Liver (tissue), 9 donors: ENCODE data around the gene PRKACG. TPM values are rescaled to one million over a fixed set of nuclear protein-coding genes. Genes with fewer than 3 reads are reported as not detected.

ENCODE experiments used
- DNase-seq: peaks from one replicate; pipeline ENCODE4 v3.0.0-alpha.2; 2017; ENCODE audit warnings: low spot score
- H3K27ac ChIP-seq, 2 donors: one replicate each; pipeline ENCODE4 v1.7.0; 2013; ENCODE audit warnings: inconsistent platforms in 2 of 2, low read length in 2 of 2, control low read depth in 1 of 2, low read depth in 1 of 2, mild to moderate bottlenecking in 1 of 2
- H3K27me3 ChIP-seq, 4 donors: one replicate each; pipeline versions ENCODE4 v1.6.1 to v1.7.0; 2013; ENCODE audit warnings: low read length in 3 of 4, inconsistent platforms in 1 of 4, mild to moderate bottlenecking in 1 of 4, moderate library complexity in 1 of 4; ENCODE audit not compliant: control insufficient read depth in 4 of 4, insufficient read depth in 4 of 4
- H3K36me3 ChIP-seq, 4 donors: one replicate each; pipeline versions ENCODE4 v1.6.1 to v1.7.0; 2013; ENCODE audit warnings: low read length in 3 of 4, mild to moderate bottlenecking in 3 of 4, low read depth in 1 of 4, moderate library complexity in 1 of 4; ENCODE audit not compliant: control insufficient read depth in 4 of 4, insufficient read depth in 3 of 4
- H3K4me1 ChIP-seq, 4 donors: one replicate each; pipeline versions ENCODE4 v1.6.1 to v1.7.0; 2013; ENCODE audit warnings: low read length in 3 of 4, mild to moderate bottlenecking in 3 of 4, moderate library complexity in 1 of 4; ENCODE audit not compliant: control insufficient read depth in 4 of 4, insufficient read depth in 4 of 4
- H3K4me3 ChIP-seq, 3 donors: one replicate each; pipeline versions ENCODE4 v1.6.1 to v1.7.0; 2013; ENCODE audit warnings: low read length in 3 of 3, control low read depth in 1 of 3, low read depth in 1 of 3, mild to moderate bottlenecking in 1 of 3
- H3K9ac ChIP-seq, 2 donors: one replicate each; pipeline ENCODE4 v1.7.0; 2013; ENCODE audit warnings: low read length in 2 of 2, mild to moderate bottlenecking in 2 of 2, moderate library complexity in 2 of 2, control low read depth in 1 of 2, low read depth in 1 of 2
- H3K9me3 ChIP-seq, 4 donors: one replicate each; pipeline versions ENCODE4 v1.6.1 to v1.7.0; 2013; ENCODE audit warnings: low read length in 3 of 4; ENCODE audit not compliant: control insufficient read depth in 4 of 4
- CTCF ChIP-seq: fragments of 150-350 bp; IDR thresholded peaks from 2 replicates; pipeline ENCODE4 v1.5.1; 2017; ENCODE audit warnings: improper control_type of control experiment, low read depth, low read length; ENCODE audit not compliant: missing input control
- EGR1 ChIP-seq, 2 donors: IDR thresholded peaks; 2 replicates each; pipeline ENCODE4 v1.6.1; 2016 to 2018; ENCODE audit warnings: antibody characterized with exemption in 2 of 2, low read depth in 2 of 2
- FOXA1 ChIP-seq: IDR thresholded peaks from 2 replicates; pipeline ENCODE4 v1.6.1; 2016; ENCODE audit warnings: antibody characterized with exemption
- FOXA2 ChIP-seq: IDR thresholded peaks from 2 replicates; pipeline ENCODE4 v1.6.1; 2016; ENCODE audit warnings: antibody characterized with exemption
- GABPA ChIP-seq, 2 donors: IDR thresholded peaks in 1 of 2; conservative IDR thresholded peaks in 1 of 2; 2 replicates each; pipeline ENCODE4 v1.6.1; 2016; ENCODE audit warnings: antibody characterized with exemption in 2 of 2, mild to moderate bottlenecking in 1 of 2, moderate library complexity in 1 of 2
- HNF4A ChIP-seq, 2 donors: conservative IDR thresholded peaks; 2 replicates each; pipeline ENCODE4 v1.6.1; 2016; ENCODE audit warnings: antibody characterized with exemption in 2 of 2, mild to moderate bottlenecking in 2 of 2
- HNF4G ChIP-seq: IDR thresholded peaks from 2 replicates; pipeline ENCODE4 v1.6.1; 2016; ENCODE audit warnings: antibody characterized with exemption
- JUND ChIP-seq, 2 donors: IDR thresholded peaks; 2 replicates each; pipeline ENCODE4 v1.6.1; 2016; ENCODE audit warnings: antibody characterized with exemption in 2 of 2
- NR2F2 ChIP-seq: IDR thresholded peaks from 2 replicates; pipeline ENCODE4 v1.6.1; 2016; ENCODE audit warnings: antibody characterized with exemption
- RAD21 ChIP-seq, 2 donors: IDR thresholded peaks; 2 replicates each; pipeline ENCODE4 v1.6.1; 2016; ENCODE audit warnings: antibody characterized with exemption in 2 of 2, mild to moderate bottlenecking in 2 of 2
- REST ChIP-seq: IDR thresholded peaks from 2 replicates; pipeline ENCODE4 v1.6.1; 2016; ENCODE audit warnings: antibody characterized with exemption, mild to moderate bottlenecking
- RXRA ChIP-seq, 2 donors: IDR thresholded peaks; 2 replicates each; pipeline ENCODE4 v1.6.1; 2017 to 2018; ENCODE audit warnings: antibody characterized with exemption in 2 of 2, mild to moderate bottlenecking in 1 of 2
- SP1 ChIP-seq: IDR thresholded peaks from 2 replicates; pipeline ENCODE4 v1.6.1; 2018; ENCODE audit warnings: antibody characterized with exemption, mild to moderate bottlenecking
- TAF1 ChIP-seq: conservative IDR thresholded peaks from 2 replicates; pipeline ENCODE4 v1.6.1; 2016; ENCODE audit warnings: antibody characterized with exemption, mild to moderate bottlenecking
- YY1 ChIP-seq: IDR thresholded peaks from 2 replicates; pipeline ENCODE4 v1.6.1; 2016; ENCODE audit warnings: antibody characterized with exemption, mild to moderate bottlenecking
- ZBTB33 ChIP-seq: IDR thresholded peaks from 2 replicates; pipeline ENCODE4 v1.6.1; 2016; ENCODE audit warnings: antibody characterized with exemption
- WGBS: extraction: QIAGEN DNeasy Blood & Tissue Kit; methylation state at CpG from one replicate; pipeline ENCODE4 v1.1.7; 2013; 5-methylcytosine and 5-hydroxymethylcytosine counted together
- polyA plus RNA-seq, 2 donors: library from polyadenylated mRNA; stranded (reverse) in 1 of 2; unstranded in 1 of 2; fragments of 200-250 nt in 1 of 2; fragments of >200 nt in 1 of 2; fragmentation: Nextera tagmentation in 1 of 2; extraction: Ambion mirVana in 1 of 2; gene quantifications; one replicate each; pipeline versions ENCODE4 v1.2.1 to v1.2.3, GENCODE V29; 2013 to 2015
- total RNA-seq, 2 donors: library from RNA; depleted of rRNA; stranded (reverse); fragments of >200 nt; gene quantifications; one replicate each; pipeline ENCODE4 v1.2.3, GENCODE V29; 2014
- TF ChIP-seq, protein P1 (sequence below): IDR thresholded peaks from 2 replicates; pipeline ENCODE4 v1.6.1; 2016; ENCODE audit warnings: antibody characterized with exemption
- TF ChIP-seq, protein P2 (sequence below): IDR thresholded peaks from 2 replicates; pipeline ENCODE4 v1.6.1; 2016; ENCODE audit warnings: antibody characterized with exemption
- donor health status: healthy.
- donor health status: healthy.
- donor health status: healthy.
- donor health status: healthy.
- donor health status: healthy.

Gene PRKACG
- total and polyA plus RNA-seq, 4 donors, result not detected

DNA sequence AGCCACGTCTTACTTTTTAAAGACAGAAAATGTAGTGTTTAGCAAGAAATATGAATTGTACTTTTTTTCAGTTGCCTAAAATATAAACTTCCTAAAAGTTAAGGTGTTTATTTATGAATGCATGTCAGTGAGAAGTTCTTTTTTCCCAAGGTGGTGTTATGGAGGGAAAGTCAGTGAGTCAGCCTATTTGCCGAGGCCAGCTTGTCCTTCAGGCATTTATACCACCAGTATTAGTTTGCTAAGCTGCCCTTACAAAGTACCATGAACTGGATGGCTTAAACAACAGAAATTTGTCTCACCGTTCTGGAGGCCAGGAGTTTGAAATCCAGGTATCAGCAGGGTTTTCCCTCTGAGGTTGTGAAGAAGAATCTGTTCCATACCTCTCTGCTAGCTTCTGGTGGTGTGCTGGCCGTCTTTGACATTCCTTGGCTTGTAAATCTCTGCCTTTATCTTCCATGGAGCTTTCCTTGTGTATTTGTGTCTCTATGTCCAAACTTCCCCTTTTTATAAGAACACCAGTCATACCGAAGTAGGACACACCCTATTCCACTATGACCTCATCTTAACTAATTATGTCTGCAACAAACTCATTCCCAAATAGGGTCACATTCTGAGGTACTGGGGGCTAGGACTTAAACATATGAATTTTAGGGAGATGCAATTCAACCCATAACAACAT is 38.4 kb downstream of the PRKACG start:
- Histone ChIP-seq H3K4me1 (no peaks in the 10 kb centered on the region), H3K4me3 (no peak overlapping the region), H3K9ac (no peak overlapping the region), H3K36me3 (no peaks in the 10 kb centered on the region), H3K9me3 (no peaks in the 10 kb centered on the region), H3K27me3 (no peaks in the 10 kb centered on the region), H3K27ac (no peak overlapping the region)
- 65% methylated on average over 5 of the region's 5 CpGs for WGBS
- no peak for DNase-seq
- TF ChIP-seq NR2F2 (no peak), EGR1 (IDR thresholded peaks at IDR 0.05; ENCODE audit: low read depth in 2 of 2) (no peak), JUND (IDR thresholded peaks at IDR 0.05) (no peak), ZBTB33 (no peak), HNF4A (conservative IDR thresholded peaks at IDR 0.05) (no peak), FOXA2 (no peak), RAD21 (IDR thresholded peaks at IDR 0.05) (no peak), YY1 (no peak), FOXA1 (no peak), GABPA (IDR thresholded peaks at IDR 0.05 in 1 of 2, conservative IDR thresholded peaks at IDR 0.05 in 1 of 2) (no peak), TAF1 (no peak), CTCF (no peak), REST (no peak), SP1 (no peak), HNF4G (no peak), RXRA (IDR thresholded peaks at IDR 0.05) (no peak)
- TF ChIP-seq, protein P1, sequence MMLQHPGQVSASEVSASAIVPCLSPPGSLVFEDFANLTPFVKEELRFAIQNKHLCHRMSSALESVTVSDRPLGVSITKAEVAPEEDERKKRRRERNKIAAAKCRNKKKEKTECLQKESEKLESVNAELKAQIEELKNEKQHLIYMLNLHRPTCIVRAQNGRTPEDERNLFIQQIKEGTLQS, result no peak
- TF ChIP-seq, protein P2, sequence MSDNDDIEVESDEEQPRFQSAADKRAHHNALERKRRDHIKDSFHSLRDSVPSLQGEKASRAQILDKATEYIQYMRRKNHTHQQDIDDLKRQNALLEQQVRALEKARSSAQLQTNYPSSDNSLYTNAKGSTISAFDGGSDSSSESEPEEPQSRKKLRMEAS, result no peak
